GM12878 (cell line): ENCODE measurements around the gene CTNNA2. TPM values are rescaled to one million over a fixed set of nuclear protein-coding genes. Genes with fewer than 3 reads are reported as not detected.

Experiments used
- ATAC-seq: fragments of 200-7000 bp; cut with Tn5 transposase; 3 replicates; pipeline ENCODE4 v1.9.1; 2020; ENCODE audit warnings: mild to moderate bottlenecking, moderate library complexity
- BruUV-seq: library from RNA; stranded (reverse); fragments of 400-500 nt; replicated peaks from 2 replicates; lab custom pipeline; 2021; lab: Mats Ljungman, UMichigan
- CTCF ChIA-PET: fragments of 300-600 bp; sonication (Branson Sonifier 250); formaldehyde crosslinking; extraction: SDS; loops from one replicate; lab custom pipeline; 2021; ENCODE audit warnings: inconsistent platforms; lab: Yijun Ruan, JAX
- POLR2A ChIA-PET: fragments of 350-600 bp; formaldehyde crosslinking; extraction: SDS; loops from one replicate; lab custom pipeline; 2021; ENCODE audit warnings: inconsistent platforms; lab: Charles Lee
- RAD21 ChIA-PET: fragments of 300-600 bp; sonication (Branson Sonifier 250); formaldehyde crosslinking; loops from one replicate; lab custom pipeline; 2023; ENCODE audit warnings: antibody characterized with exemption; ENCODE audit not compliant: unreplicated experiment; lab: Charles Lee
- SMC1A ChIA-PET: fragments of 300-600 bp; sonication (Branson Sonifier 250); formaldehyde crosslinking; loops from one replicate; lab custom pipeline; 2023; ENCODE audit not compliant: unreplicated experiment, uncharacterized antibody; lab: Charles Lee
- DNase-seq: peaks from one replicate; pipeline ENCODE4 v3.0.0-alpha.2; 2011; ENCODE audit warnings: low read depth, low spot score
- FAIRE-seq: peaks from 3 replicates; lab custom pipeline; 2011; peaks lifted over from hg19 to GRCh38; lab: Jason Lieb, UNC
- H2AFZ ChIP-seq: 2 replicates; pipeline ENCODE4 v1.6.0; 2011; ENCODE audit warnings: low read depth, low read length, control low read depth; ENCODE audit not compliant: control insufficient read depth
- H3K27ac ChIP-seq: 2 replicates; pipeline ENCODE4 v1.5.1; 2011; ENCODE audit warnings: control low read depth; ENCODE audit not compliant: control insufficient read depth, insufficient read depth
- H3K27me3 ChIP-seq, 2 experiments: replicated peaks in 1 of 2; 2 replicates each; pipeline versions ENCODE4 v1.6.0 to v1.6.1; 2011; ENCODE audit warnings: low read length in 1 of 2; ENCODE audit not compliant: control insufficient read depth in 2 of 2, insufficient read depth in 2 of 2
- H3K36me3 ChIP-seq, 2 experiments: 2 replicates each; pipeline ENCODE4 v1.5.1; 2011; ENCODE audit warnings: low read length in 1 of 2; ENCODE audit not compliant: control insufficient read depth in 2 of 2, insufficient read depth in 2 of 2
- H3K4me1 ChIP-seq: 2 replicates; pipeline ENCODE4 v1.6.1; 2011; ENCODE audit warnings: mild to moderate bottlenecking, low read length, moderate library complexity, mixed read lengths; ENCODE audit not compliant: control insufficient read depth, insufficient read depth
- H3K4me2 ChIP-seq: 2 replicates; pipeline ENCODE4 v1.6.0; 2011; ENCODE audit warnings: control low read depth; ENCODE audit not compliant: control insufficient read depth, insufficient read depth
- H3K4me3 ChIP-seq: fragments of 200-600 bp; sonication (generic); 2 replicates; pipeline ENCODE4 v1.5.1; 2016
- H3K79me2 ChIP-seq: 2 replicates; pipeline ENCODE4 v1.6.0; 2011; ENCODE audit warnings: low read length; ENCODE audit not compliant: control insufficient read depth, insufficient read depth
- H3K9ac ChIP-seq: 2 replicates; pipeline ENCODE4 v1.8.0; 2011; ENCODE audit warnings: low read length, control low read depth, mixed read lengths; ENCODE audit not compliant: control insufficient read depth, insufficient read depth
- H3K9me3 ChIP-seq: replicated peaks from 3 replicates; pipeline ENCODE4 v1.5.1; 2011; ENCODE audit warnings: mild to moderate bottlenecking, low read length; ENCODE audit not compliant: control insufficient read depth, insufficient read depth
- H4K20me1 ChIP-seq: 2 replicates; pipeline ENCODE4 v1.6.0; 2011; ENCODE audit not compliant: control insufficient read depth, insufficient read depth
- BRCA1 ChIP-seq: IDR thresholded peaks from 2 replicates; pipeline ENCODE4 v1.6.1; 2011; ENCODE audit warnings: low read depth, low read length, improper control_type of control experiment
- EZH2 ChIP-seq: IDR thresholded peaks from 2 replicates; pipeline ENCODE4 v1.6.1; 2012; ENCODE audit warnings: low read depth, mild to moderate bottlenecking, control low read depth, inconsistent platforms, low read length, borderline replicate concordance; ENCODE audit not compliant: control insufficient read depth
- PAX5 ChIP-seq: IDR thresholded peaks from 2 replicates; pipeline ENCODE4 v1.6.1; 2011; ENCODE audit warnings: low read depth, low read length, borderline replicate concordance
- PAX8 ChIP-seq: fragments of 450-650 bp; IDR thresholded peaks from 2 replicates; pipeline ENCODE4 v1.6.1; 2017; ENCODE audit warnings: mild to moderate bottlenecking, moderate library complexity
- RAD21 ChIP-seq: IDR thresholded peaks from 2 replicates; pipeline ENCODE4 v1.6.1; 2011; ENCODE audit warnings: mild to moderate bottlenecking, low read depth, low read length, moderate library complexity; ENCODE audit not compliant: insufficient read depth
- RB1 ChIP-seq: fragments of 450-650 bp; formaldehyde crosslinking; IDR thresholded peaks from 2 replicates; pipeline ENCODE4 v1.6.1; 2017; ENCODE audit warnings: mild to moderate bottlenecking, borderline replicate concordance
- SIN3A ChIP-seq: IDR thresholded peaks from 2 replicates; pipeline ENCODE4 v1.6.1; 2012; ENCODE audit warnings: low read depth, low read length, improper control_type of control experiment
- SMAD5 ChIP-seq: IDR thresholded peaks from 2 replicates; pipeline ENCODE4 v1.6.1; 2016; ENCODE audit warnings: antibody characterized with exemption, low read depth
- SMC3 ChIP-seq: IDR thresholded peaks from 2 replicates; pipeline ENCODE4 v1.6.1; 2011; ENCODE audit warnings: low read length, improper control_type of control experiment, borderline replicate concordance
- WGBS: methylation state at CpG from one replicate; pipeline ENCODE4 v1.1.6; 2016; ENCODE audit warnings: low lambda C conversion rate; ENCODE audit not compliant: insufficient replicate concordance, insufficient coverage; ENCODE audit errors: missing lambda C conversion rate; 5-methylcytosine and 5-hydroxymethylcytosine counted together
- in situ Hi-C: fragments of 300-500 bp; cut with MboI; formaldehyde crosslinking; loops from 9 replicates; pipeline ENCODE4 v1.14.3; 2018; ENCODE audit warnings: mixed read lengths
- intact Hi-C: fragments of 100-400 bp; cut with micrococcal nuclease; formaldehyde crosslinking; loops from one replicate; pipeline ENCODE4 v1.14.2; 2022; ENCODE audit not compliant: unreplicated experiment
- polyA plus RNA-seq, 11 experiments: library from polyadenylated mRNA; depleted of rRNA in 4 of 11; unstranded in 6 of 11; stranded (reverse) in 5 of 11; fragments of >200 nt; fragmentation: Nextera tagmentation in 4 of 11; fragmentation: Illumina TruSeq in 1 of 11; extraction: Ambion mirVana in 4 of 11; extraction: Trizol in 1 of 11; gene quantifications; 1 replicate in 1 of 11; 2 replicates in 10 of 11; pipeline versions ENCODE4 v1.2.1 to v1.2.3, GENCODE V29; 2011 to 2016; ENCODE audit warnings: inconsistent platforms in 2 of 11, missing spikeins in 2 of 11, low read depth in 1 of 11
- total RNA-seq, 4 experiments: library from RNA; depleted of rRNA in 3 of 4; stranded (reverse); fragments of >200 nt in 3 of 4; fragmentation: Illumina TruSeq in 1 of 4; extraction: Trizol in 1 of 4; gene quantifications; 2 replicates each; pipeline versions ENCODE4 v1.2.1 to v1.2.3, GENCODE V29; 2013 to 2021
- TF ChIP-seq, protein P1 (sequence below), 3 experiments: IDR thresholded peaks in 2 of 3; conservative IDR thresholded peaks in 1 of 3; 2 replicates each; pipeline ENCODE4 v1.5.1; 2011; ENCODE audit warnings: low read depth in 3 of 3, low read length in 3 of 3, mild to moderate bottlenecking in 3 of 3, control low read depth in 2 of 3, moderate library complexity in 2 of 3, inconsistent platforms in 1 of 3, mixed read lengths in 1 of 3; ENCODE audit not compliant: control insufficient read depth in 2 of 3, insufficient read depth in 1 of 3; ENCODE audit errors: extremely low read depth in 1 of 3
- TF ChIP-seq, protein P2 (sequence below): IDR thresholded peaks from 2 replicates; pipeline ENCODE4 v1.6.1; 2011; ENCODE audit warnings: low read depth, low read length, improper control_type of control experiment, borderline replicate concordance
- TF ChIP-seq, protein P3 (sequence below): fragments of 450-650 bp; IDR thresholded peaks from 2 replicates; pipeline ENCODE4 v1.6.1; 2017; ENCODE audit warnings: antibody characterized with exemption, mild to moderate bottlenecking, moderate library complexity
- TF ChIP-seq, protein P4 (sequence below): fragments of 450-650 bp; IDR thresholded peaks from 2 replicates; pipeline ENCODE4 v1.6.1; 2018; ENCODE audit warnings: mild to moderate bottlenecking, low read depth, moderate library complexity; ENCODE audit not compliant: partially characterized antibody

CTNNA2 gene
- total and polyA plus RNA-seq, 10 of the 15 experiments (the other 5 are each of a cell fraction or from before 2014, with no cell fraction given), result 2.4 to 36.2 (median 6.6) TPM

DNA sequence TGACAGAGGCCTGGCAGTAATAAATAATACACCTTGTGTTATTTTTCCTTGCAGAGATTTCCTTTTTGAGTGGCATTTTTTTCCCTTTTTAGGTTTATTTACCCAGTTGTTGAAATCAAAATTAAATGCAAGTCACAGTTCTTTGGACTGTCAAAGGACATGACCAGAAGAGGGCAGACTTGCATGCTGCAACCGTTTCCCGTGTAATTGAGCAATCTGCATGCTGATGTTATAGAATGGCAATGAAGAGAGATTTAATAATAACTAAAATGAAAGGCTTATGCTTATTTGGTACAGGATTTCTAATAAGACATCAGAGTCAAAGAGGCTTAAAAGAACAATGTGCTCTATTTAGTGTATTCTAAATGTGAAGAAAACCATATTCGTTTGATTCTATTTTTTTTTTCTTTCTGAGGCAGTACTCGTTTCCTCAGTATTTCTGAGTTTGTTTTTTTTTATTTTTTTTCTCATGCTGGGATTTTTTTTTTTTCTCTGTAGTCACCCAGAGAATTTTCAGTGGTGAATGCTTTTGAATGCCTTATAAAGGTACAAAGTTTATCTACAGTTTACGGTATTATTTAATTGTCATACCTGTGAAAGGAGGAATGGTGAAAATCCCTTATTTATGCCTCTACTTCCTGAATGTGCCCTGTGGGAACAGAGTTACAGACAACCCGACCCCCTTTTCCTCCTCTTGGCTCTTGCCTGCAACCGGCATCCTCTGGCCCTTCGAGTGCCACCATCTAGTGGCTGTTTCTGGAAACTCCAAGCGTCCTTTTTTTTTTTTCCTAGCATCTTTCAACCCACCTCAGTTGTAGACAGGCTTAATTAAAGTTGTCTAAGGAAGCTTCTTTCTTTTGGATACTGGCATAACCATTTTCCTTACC lies 423.2 kb downstream of the CTNNA2 start:
- Histone ChIP-seq H3K9me3 (no peaks in the 10 kb centered on the region), H3K27me3 (no peaks in the 10 kb centered on the region; a peak in 1 of 4 replicates), H3K36me3 (no peaks in the 10 kb centered on the region), H3K4me2 (no peak overlapping the region), H3K4me3 (no peak overlapping the region), H3K79me2 (no peaks in the 10 kb centered on the region), H3K4me1 (no peaks in the 10 kb centered on the region), H4K20me1 (no peaks in the 10 kb centered on the region), H2AFZ (no peak overlapping the region), H3K27ac (no peak overlapping the region), H3K9ac (no peak overlapping the region)
- FAIRE-seq, result peak; percentile 92
- no TSS peak for BruUV-seq
- WGBS, result 9% methylated on average over 8 of the region's 9 CpGs
- intact Hi-C loops (loop anchor here (1.0 kb wide), 1 partner anchor 46 kb away; no protein-coding TSS in a partner anchor), in situ Hi-C loops (no loop called here)
- ChIA-PET CTCF (interaction anchor here (1.0 kb wide), 1 partner anchor 20 kb away, joined by 3 read pairs; no protein-coding TSS in a partner anchor), SMC1A (no interaction called here), RAD21 (interaction anchor here (0.6 kb wide), 1 partner anchor 20 kb away, joined by 3 read pairs; no protein-coding TSS in a partner anchor), POLR2A (no interaction called here)
- peak; percentile 94 for ATAC-seq
- no peak for DNase-seq
- TF ChIP-seq SMAD5 (no peak), BRCA1 (no peak), EZH2 (no peak), RAD21 (peak; percentile 68), SIN3A (no peak), PAX8 (no peak), SMC3 (peak; percentile 49; the same call in 1 of the 2 replicates), PAX5 (no peak), RB1 (no peak)
- TF ChIP-seq, protein P1, sequence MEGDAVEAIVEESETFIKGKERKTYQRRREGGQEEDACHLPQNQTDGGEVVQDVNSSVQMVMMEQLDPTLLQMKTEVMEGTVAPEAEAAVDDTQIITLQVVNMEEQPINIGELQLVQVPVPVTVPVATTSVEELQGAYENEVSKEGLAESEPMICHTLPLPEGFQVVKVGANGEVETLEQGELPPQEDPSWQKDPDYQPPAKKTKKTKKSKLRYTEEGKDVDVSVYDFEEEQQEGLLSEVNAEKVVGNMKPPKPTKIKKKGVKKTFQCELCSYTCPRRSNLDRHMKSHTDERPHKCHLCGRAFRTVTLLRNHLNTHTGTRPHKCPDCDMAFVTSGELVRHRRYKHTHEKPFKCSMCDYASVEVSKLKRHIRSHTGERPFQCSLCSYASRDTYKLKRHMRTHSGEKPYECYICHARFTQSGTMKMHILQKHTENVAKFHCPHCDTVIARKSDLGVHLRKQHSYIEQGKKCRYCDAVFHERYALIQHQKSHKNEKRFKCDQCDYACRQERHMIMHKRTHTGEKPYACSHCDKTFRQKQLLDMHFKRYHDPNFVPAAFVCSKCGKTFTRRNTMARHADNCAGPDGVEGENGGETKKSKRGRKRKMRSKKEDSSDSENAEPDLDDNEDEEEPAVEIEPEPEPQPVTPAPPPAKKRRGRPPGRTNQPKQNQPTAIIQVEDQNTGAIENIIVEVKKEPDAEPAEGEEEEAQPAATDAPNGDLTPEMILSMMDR (IDR thresholded peaks at IDR 0.05 in 2 of 3, conservative IDR thresholded peaks at IDR 0.05 in 1 of 3; ENCODE audit: control insufficient read depth in 2 of 3, extremely low read depth in 1 of 3, insufficient read depth in 1 of 3, low read depth in 3 of 3, low read length in 3 of 3), result peak; percentile 65 to 74 (median 70)
- TF ChIP-seq, protein P2, sequence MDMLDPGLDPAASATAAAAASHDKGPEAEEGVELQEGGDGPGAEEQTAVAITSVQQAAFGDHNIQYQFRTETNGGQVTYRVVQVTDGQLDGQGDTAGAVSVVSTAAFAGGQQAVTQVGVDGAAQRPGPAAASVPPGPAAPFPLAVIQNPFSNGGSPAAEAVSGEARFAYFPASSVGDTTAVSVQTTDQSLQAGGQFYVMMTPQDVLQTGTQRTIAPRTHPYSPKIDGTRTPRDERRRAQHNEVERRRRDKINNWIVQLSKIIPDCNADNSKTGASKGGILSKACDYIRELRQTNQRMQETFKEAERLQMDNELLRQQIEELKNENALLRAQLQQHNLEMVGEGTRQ, result no peak
- TF ChIP-seq, protein P3, sequence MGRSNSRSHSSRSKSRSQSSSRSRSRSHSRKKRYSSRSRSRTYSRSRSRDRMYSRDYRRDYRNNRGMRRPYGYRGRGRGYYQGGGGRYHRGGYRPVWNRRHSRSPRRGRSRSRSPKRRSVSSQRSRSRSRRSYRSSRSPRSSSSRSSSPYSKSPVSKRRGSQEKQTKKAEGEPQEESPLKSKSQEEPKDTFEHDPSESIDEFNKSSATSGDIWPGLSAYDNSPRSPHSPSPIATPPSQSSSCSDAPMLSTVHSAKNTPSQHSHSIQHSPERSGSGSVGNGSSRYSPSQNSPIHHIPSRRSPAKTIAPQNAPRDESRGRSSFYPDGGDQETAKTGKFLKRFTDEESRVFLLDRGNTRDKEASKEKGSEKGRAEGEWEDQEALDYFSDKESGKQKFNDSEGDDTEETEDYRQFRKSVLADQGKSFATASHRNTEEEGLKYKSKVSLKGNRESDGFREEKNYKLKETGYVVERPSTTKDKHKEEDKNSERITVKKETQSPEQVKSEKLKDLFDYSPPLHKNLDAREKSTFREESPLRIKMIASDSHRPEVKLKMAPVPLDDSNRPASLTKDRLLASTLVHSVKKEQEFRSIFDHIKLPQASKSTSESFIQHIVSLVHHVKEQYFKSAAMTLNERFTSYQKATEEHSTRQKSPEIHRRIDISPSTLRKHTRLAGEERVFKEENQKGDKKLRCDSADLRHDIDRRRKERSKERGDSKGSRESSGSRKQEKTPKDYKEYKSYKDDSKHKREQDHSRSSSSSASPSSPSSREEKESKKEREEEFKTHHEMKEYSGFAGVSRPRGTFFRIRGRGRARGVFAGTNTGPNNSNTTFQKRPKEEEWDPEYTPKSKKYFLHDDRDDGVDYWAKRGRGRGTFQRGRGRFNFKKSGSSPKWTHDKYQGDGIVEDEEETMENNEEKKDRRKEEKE, result no peak
- TF ChIP-seq, protein P4, sequence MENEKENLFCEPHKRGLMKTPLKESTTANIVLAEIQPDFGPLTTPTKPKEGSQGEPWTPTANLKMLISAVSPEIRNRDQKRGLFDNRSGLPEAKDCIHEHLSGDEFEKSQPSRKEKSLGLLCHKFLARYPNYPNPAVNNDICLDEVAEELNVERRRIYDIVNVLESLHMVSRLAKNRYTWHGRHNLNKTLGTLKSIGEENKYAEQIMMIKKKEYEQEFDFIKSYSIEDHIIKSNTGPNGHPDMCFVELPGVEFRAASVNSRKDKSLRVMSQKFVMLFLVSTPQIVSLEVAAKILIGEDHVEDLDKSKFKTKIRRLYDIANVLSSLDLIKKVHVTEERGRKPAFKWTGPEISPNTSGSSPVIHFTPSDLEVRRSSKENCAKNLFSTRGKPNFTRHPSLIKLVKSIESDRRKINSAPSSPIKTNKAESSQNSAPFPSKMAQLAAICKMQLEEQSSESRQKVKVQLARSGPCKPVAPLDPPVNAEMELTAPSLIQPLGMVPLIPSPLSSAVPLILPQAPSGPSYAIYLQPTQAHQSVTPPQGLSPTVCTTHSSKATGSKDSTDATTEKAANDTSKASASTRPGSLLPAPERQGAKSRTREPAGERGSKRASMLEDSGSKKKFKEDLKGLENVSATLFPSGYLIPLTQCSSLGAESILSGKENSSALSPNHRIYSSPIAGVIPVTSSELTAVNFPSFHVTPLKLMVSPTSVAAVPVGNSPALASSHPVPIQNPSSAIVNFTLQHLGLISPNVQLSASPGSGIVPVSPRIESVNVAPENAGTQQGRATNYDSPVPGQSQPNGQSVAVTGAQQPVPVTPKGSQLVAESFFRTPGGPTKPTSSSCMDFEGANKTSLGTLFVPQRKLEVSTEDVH, result no peak
